Subcutaneous preadipocyte (primary cell): ENCODE data around the gene PON3. TPM values are rescaled to one million over a fixed set of nuclear protein-coding genes. Genes with fewer than 3 reads are reported as not detected.

Experiments
- small RNA-seq: library from RNA; depleted of rRNA; stranded (forward); fragments of <200 nt; gene quantifications from one replicate; pipeline ENCODE3, GENCODE V24; 2012
- total RNA-seq: library from RNA; depleted of rRNA; stranded (reverse); fragments of >200 nt; gene quantifications from 2 replicates; pipeline ENCODE4 v1.2.3, GENCODE V29; 2012

The PON3 gene
- 0.37 and 0.59 TPM in 2 replicates for total RNA-seq

GRCh38 chr7:95396136-95397032 lies at the start of gene PON3:
Gene PON3 (minus strand): TSS chr7:95396375. CDS start chr7:95396350, 25 bp downstream.

GRCh38 chr7:95434557-95435421 lies 38.6 kb upstream of the PON3 start, which contains the start of gene PON2:
Gene PON2 (minus strand): TSS chr7:95435028. CDS start chr7:95434951, 77 bp downstream.

GRCh38 chr7:95324431-95324830 lies 71.7 kb downstream of the PON3 start, which contains the start of gene PON1:
Gene PON1 (minus strand): TSS chr7:95324532. CDS start chr7:95324475, 57 bp downstream.

Small RNA genes lying within 50 kb of the gene (small RNA-seq; reads per million reads assigned to genes)
- not detected for gene AC004022.2

Other genes starting within 250 kb of the PON3 start
- gene PON1, start 71.8 kb downstream of the PON3 start, total RNA-seq: not detected in 2 replicates
- gene PON2, start 38.7 kb upstream of the PON3 start, total RNA-seq: 38.5 and 41.2 TPM in 2 replicates
- gene ASB4, start 89.6 kb upstream of the PON3 start, total RNA-seq: not detected in 2 replicates
- 0.78 and 5.5 TPM in 2 replicates for gene PDK4, start 200.1 kb upstream of the PON3 start, total RNA-seq